MM.1S (cell line): ENCODE data around the gene CPSF2.
"Not testable (repeated sequence)": the region's sequence is repeated elsewhere in the genome, so short reads cannot be mapped to it uniquely, and the experiment has no call there.

Source experiments
- EZH2phosphoT487 ChIP-seq: fragments of 300-600 bp; sonication (generic); IDR thresholded peaks from 2 replicates; pipeline ENCODE4 v1.6.1; 2018; ENCODE audit warnings: antibody characterized with exemption, low read length
- TF ChIP-seq, protein P1 (sequence below): fragments of 300-600 bp; sonication (generic); IDR thresholded peaks from 2 replicates; pipeline ENCODE4 v1.5.1; 2016; ENCODE audit warnings: antibody characterized with exemption, low read length, mixed read lengths

DNA sequence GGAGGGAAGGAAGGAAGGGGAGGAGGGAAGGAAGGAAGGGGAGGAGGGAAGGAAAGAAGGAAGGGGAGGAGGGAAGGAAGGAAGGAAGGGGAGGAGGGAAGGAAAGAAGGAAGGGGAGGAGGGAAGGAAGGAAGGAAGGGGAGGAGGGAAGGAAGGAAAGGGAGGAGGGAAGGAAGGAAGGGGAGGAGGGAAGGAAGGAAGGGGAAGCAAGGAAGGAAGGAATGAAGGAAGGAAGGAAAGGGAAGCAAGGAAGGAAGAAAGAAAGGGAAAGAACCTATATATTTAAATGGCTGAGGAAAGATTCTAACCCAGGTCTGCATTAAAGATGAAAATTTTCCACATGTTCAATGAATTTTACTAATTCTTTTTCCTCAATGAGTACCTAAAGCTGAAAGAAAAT lies 57.4 kb downstream of the CPSF2 start:
- TF ChIP-seq, protein P1, sequence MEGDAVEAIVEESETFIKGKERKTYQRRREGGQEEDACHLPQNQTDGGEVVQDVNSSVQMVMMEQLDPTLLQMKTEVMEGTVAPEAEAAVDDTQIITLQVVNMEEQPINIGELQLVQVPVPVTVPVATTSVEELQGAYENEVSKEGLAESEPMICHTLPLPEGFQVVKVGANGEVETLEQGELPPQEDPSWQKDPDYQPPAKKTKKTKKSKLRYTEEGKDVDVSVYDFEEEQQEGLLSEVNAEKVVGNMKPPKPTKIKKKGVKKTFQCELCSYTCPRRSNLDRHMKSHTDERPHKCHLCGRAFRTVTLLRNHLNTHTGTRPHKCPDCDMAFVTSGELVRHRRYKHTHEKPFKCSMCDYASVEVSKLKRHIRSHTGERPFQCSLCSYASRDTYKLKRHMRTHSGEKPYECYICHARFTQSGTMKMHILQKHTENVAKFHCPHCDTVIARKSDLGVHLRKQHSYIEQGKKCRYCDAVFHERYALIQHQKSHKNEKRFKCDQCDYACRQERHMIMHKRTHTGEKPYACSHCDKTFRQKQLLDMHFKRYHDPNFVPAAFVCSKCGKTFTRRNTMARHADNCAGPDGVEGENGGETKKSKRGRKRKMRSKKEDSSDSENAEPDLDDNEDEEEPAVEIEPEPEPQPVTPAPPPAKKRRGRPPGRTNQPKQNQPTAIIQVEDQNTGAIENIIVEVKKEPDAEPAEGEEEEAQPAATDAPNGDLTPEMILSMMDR, result not testable (repeated sequence)
- TF ChIP-seq EZH2phosphoT487, result not testable (repeated sequence)
